Cardiac muscle cell (in vitro differentiated cells and primary cell): Measurements from ENCODE around the gene SAXO2. TPM values are rescaled to one million over a fixed set of nuclear protein-coding genes. Genes with fewer than 3 reads are reported as not detected.
"Not testable (repeated sequence)": the region's sequence is repeated elsewhere in the genome, so short reads cannot be mapped to it uniquely, and the experiment has no call there.

Experiments
- DNase-seq, 2 donors: peaks; one replicate each; pipeline versions ENCODE4 v3.0.0 to v3.0.0-alpha.2; 2010 to 2017; ENCODE audit warnings: low read depth in 1 of 2, low spot score in 1 of 2
- H3K27ac ChIP-seq: fragments of 200-600 bp; sonication (generic); 2 replicates; pipeline ENCODE4 v1.5.1; 2016
- H3K27me3 ChIP-seq: fragments of 200-600 bp; sonication (generic); 2 replicates; pipeline ENCODE4 v1.6.0; 2016; ENCODE audit warnings: control low read depth
- H3K36me3 ChIP-seq: fragments of 200-600 bp; sonication (generic); 2 replicates; pipeline ENCODE4 v1.5.1; 2016; ENCODE audit warnings: control low read depth
- H3K4me1 ChIP-seq: fragments of 200-600 bp; sonication (generic); 2 replicates; pipeline ENCODE4 v1.8.1; 2017; ENCODE audit warnings: low read depth, mild to moderate bottlenecking, mixed run types
- H3K4me3 ChIP-seq: fragments of 200-600 bp; sonication (generic); 2 replicates; pipeline ENCODE4 v1.5.1; 2016; ENCODE audit warnings: mild to moderate bottlenecking
- H3K9me3 ChIP-seq: fragments of 200-600 bp; sonication (generic); 2 replicates; pipeline ENCODE4 v1.5.1; 2017; ENCODE audit warnings: low read depth, mild to moderate bottlenecking, control low read depth
- polyA plus RNA-seq: library from polyadenylated mRNA; unstranded; fragments of >200 nt; fragmentation: Nextera tagmentation; extraction: Ambion mirVana; gene quantifications from 2 replicates; pipeline ENCODE4 v1.2.1, GENCODE V29; 2016
- total RNA-seq: library from RNA; depleted of rRNA; stranded (reverse); fragments of >200 nt; gene quantifications from 2 replicates; pipeline ENCODE4 v1.2.3, GENCODE V29; 2016
- TF ChIP-seq, protein P1 (sequence below): IDR thresholded peaks from 2 replicates; pipeline ENCODE4 v1.5.1; 2012; ENCODE audit warnings: low read depth, mild to moderate bottlenecking, low read length

The SAXO2 gene
- total and polyA plus RNA-seq, 2 experiments from 2014 or later: 7.0 to 20.6 TPM

DNA sequence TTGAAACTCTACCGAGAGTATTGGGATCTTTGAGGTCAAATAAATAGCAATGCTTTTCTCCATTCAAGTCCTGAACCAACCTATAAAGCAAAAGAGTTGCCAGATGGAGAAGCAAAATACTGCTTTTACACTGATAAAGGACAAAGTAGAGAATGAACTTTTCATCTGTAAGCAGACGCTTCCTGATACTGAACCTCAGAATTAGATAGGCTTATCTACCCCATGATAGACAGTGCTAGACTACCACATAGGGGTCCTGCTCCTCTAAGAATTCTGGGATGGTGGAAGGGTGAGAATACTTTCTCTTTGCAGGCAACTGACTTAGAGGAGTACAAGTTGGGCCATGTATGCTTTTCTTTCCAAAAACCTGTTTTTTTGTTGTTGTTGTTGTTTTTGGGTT is 9.5 kb downstream of the SAXO2 start:
- Histone ChIP-seq H3K36me3 (no peaks in the 10 kb centered on the region), H3K4me3 (no peak overlapping the region), H3K9me3 (no peaks in the 10 kb centered on the region), H3K4me1 (peaks cover 19% of the 10 kb centered on the region), H3K27me3 (no peaks in the 10 kb centered on the region), H3K27ac (no peak overlapping the region)
- no peak for DNase-seq
- TF ChIP-seq, protein P1, sequence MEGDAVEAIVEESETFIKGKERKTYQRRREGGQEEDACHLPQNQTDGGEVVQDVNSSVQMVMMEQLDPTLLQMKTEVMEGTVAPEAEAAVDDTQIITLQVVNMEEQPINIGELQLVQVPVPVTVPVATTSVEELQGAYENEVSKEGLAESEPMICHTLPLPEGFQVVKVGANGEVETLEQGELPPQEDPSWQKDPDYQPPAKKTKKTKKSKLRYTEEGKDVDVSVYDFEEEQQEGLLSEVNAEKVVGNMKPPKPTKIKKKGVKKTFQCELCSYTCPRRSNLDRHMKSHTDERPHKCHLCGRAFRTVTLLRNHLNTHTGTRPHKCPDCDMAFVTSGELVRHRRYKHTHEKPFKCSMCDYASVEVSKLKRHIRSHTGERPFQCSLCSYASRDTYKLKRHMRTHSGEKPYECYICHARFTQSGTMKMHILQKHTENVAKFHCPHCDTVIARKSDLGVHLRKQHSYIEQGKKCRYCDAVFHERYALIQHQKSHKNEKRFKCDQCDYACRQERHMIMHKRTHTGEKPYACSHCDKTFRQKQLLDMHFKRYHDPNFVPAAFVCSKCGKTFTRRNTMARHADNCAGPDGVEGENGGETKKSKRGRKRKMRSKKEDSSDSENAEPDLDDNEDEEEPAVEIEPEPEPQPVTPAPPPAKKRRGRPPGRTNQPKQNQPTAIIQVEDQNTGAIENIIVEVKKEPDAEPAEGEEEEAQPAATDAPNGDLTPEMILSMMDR: no peak

DNA sequence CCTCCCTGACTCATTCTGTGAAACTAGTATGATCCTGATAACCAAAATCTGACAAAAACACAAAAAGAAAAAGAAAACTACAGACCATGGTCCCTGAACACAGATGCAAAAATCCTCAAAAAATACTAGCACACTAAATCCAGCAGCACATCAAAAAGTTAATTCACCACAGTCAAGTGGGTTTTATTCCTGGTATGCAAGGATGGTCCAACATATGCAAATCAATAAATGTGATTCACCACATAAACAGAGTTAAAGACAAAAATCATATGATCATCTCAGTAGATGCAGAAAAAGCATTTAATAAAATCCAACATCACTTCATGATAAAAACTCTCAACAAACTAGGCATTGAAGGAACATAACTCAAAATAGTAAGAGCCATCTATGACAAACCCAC is 12.8 kb downstream of the SAXO2 start:
- H3K9me3 ChIP-seq: no peaks in the 10 kb centered on the region
- H3K27ac ChIP-seq: no peak overlapping the region

DNA sequence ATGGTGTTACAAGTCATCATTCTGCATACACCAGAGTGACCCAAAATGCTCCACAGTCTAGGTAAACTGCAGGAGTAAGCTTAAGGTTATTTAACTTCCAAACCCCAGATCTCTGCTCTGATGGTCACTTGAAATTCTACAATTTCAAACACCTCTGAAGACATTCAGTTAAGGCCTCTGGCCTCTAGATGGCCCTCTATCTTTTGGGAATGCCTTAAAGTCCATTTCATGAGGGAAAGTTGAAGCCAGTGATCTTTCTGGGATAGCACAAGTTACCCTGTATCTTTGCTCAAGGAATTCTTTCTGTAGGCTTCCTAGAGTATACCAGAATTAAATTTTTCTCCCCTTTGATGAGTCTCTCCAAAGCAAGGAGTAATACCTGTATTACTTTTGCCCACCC is 18.7 kb downstream of the SAXO2 start:
- not testable (repeated sequence) for H3K27ac ChIP-seq, H3K9me3 ChIP-seq, H3K27me3 ChIP-seq, H3K4me3 ChIP-seq, DNase-seq, H3K4me1 ChIP-seq, H3K36me3 ChIP-seq
- TF ChIP-seq, protein P1: peak; percentile 38

More for the DNA sequence above, 12.8 kb downstream of the SAXO2 start:
- TF ChIP-seq, protein P1: no peak
- H3K4me3 ChIP-seq: no peak overlapping the region
- no peaks in the 10 kb centered on the region for H3K36me3 ChIP-seq
- no peak for DNase-seq
- H3K4me1 ChIP-seq: no peaks in the 10 kb centered on the region
- H3K27me3 ChIP-seq: no peaks in the 10 kb centered on the region

DNA sequence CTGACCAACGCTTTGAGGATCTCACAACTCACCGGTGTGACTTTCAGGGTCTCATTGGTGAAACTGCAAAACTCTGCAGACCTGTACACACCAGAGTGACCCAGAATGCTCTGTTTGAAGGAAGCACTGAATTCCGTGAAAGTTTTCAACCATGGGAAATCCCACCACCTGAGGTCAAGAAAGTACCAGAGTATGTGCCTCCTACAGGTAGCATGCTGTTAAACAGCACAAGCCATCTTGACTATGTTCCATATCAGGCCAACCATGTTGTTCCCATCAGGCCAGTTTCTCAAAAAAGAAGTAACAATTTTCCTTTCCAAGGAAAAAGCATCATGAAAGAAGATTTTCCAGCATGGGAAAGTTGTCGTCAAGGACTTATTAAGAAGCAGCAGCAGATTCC is 19.8 kb downstream of the SAXO2 start:
- not testable (repeated sequence) for H3K4me1 ChIP-seq, H3K4me3 ChIP-seq, H3K27me3 ChIP-seq, H3K9me3 ChIP-seq, H3K27ac ChIP-seq, DNase-seq, H3K36me3 ChIP-seq

DNA sequence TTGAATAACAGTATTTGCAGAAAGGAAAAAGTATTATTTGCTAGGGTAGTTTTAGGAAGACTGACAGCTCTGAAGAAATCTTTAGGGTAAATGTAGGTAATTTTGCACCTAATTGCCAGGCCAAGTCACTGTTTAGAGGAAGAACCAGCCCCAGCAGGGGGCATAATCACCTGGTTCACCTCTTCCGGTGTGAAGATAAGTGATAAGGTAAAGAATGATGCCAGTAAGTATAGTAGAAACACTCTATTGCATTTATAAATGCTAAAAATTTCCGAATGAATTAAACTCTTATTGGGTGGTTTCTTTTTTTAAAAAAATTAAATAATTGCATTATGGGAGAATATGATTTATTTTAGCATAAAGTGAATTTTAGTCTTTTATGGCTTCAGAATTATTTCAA is 21.8 kb downstream of the SAXO2 start:
- H3K27me3 ChIP-seq, H3K27ac ChIP-seq, H3K9me3 ChIP-seq, H3K36me3 ChIP-seq, H3K4me1 ChIP-seq, DNase-seq, H3K4me3 ChIP-seq: not testable (repeated sequence)

DNA sequence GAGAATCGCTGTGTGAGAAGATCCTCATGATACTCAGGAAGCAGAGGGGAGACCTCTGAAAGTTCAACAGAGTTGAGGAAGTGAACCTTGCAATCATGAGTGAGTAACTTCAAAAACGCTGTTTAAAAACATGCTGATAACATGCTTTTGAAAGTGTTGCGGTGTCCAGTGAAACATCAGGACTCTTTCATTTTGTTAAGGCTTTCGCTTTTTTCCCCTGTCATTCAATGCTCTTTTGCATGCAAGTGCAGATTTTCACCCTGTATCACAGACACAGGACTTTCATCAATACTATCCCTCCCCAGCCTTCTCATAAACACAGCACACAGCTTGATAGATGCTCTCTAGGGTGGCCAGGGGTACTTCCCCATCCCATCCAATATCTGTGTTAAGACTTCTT is 23.9 kb downstream of the SAXO2 start:
- H3K27me3 ChIP-seq, H3K9me3 ChIP-seq: not testable (repeated sequence)

DNA sequence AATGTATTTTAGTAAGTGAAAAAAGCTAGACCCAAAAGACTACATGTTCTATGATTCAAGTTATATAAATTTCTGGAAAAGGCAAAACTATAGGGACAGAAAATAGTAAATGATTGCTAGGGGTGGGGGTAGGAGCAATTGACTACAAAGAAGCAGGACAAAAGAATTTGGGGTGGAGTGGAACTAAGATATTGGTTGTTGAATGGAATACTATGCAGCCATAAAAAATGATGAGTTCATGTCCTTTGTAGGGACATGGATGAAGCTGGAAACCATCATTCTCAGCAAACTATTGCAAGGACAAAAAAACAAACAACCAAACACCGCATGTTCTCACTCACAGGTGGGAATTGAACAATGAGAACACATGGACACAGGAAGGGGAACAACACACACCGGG is 25.6 kb downstream of the SAXO2 start:
- H3K27ac ChIP-seq, H3K9me3 ChIP-seq, H3K36me3 ChIP-seq, H3K4me3 ChIP-seq, H3K4me1 ChIP-seq, DNase-seq, H3K27me3 ChIP-seq: not testable (repeated sequence)

More for the DNA sequence above, 23.9 kb downstream of the SAXO2 start:
- H3K4me3 ChIP-seq, H3K4me1 ChIP-seq, H3K27ac ChIP-seq, DNase-seq, H3K36me3 ChIP-seq: not testable (repeated sequence)

DNA sequence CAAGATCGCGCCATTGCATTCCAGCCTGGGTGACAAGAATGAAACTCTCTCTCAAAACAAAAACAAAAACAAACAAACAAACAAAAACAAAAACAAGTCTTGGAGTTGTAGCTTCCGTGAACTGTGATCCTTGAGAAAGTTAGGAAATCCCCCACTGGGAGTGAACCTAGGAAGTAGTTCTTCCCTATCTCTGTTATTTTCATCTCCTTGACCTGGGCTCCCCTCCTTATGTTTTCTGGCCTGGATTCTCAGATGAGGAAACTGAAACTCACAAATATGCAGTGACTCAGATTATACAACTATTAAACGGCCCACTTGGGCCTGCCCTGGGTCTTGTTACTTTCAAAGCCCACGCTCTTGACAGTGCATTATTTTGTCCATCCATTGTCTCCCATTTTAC is 29.7 kb downstream of the SAXO2 start:
- DNase-seq: no peak
- Histone ChIP-seq H3K9me3 (no peaks in the 10 kb centered on the region), H3K4me1 (no peaks in the 10 kb centered on the region), H3K27ac (no peak overlapping the region), H3K4me3 (no peak overlapping the region), H3K27me3 (no peaks in the 10 kb centered on the region), H3K36me3 (no peaks in the 10 kb centered on the region)
- TF ChIP-seq, protein P1: no peak
